Sciatic nerve (tissue), 2 donors: ENCODE data around the gene SREBF1. TPM values are rescaled to one million over a fixed set of nuclear protein-coding genes. Genes with fewer than 3 reads are reported as not detected.
A peak's percentile ranks its signal among the peaks of the same experiment; 100 is the strongest.

Experiments
- ATAC-seq: fragments of 200-7000 bp; cut with Tn5 transposase; one replicate; pipeline ENCODE4 v1.9.1; 2020; ENCODE audit warnings: mild to moderate bottlenecking, moderate library complexity
- DNase-seq: peaks from one replicate; pipeline ENCODE4 v3.0.0-alpha.2; 2020; ENCODE audit warnings: low spot score
- intact Hi-C: fragments of 100-400 bp; cut with DNase I; formaldehyde crosslinking; loops from one replicate; pipeline ENCODE4 v1.14.2; 2022
- total RNA-seq: library from RNA; stranded (reverse); fragmentation: NEBNext Ultra II Directional; extraction: Animal tissue kit (Norgen Biotek cat#: 25700); gene quantifications from one replicate; pipeline ENCODE4 v1.2.1, GENCODE V29; 2021
- donor health status: DM: no; HTN: no; CAD: no.
- donor health status: DM: no; HTN: no; CAD: no.

Gene SREBF1
- total RNA-seq, 1 donor from 2014 or later = 257 TPM

- no peak for ATAC-seq
- intact Hi-C loops = no loop called here
- no peak for DNase-seq
Observed at GRCh38 chr17:17831208-17832031, 5.4 kb downstream of the SREBF1 start.

GRCh38 chr17:17830740-17831207 lies 6.0 kb downstream of the SREBF1 start:
- no peak for DNase-seq
- ATAC-seq = no peak
- intact Hi-C loops = no loop called here

- ATAC-seq = no peak
- no peak for DNase-seq
- intact Hi-C loops = no loop called here
Observed at GRCh38 chr17:17830269-17830567, 6.6 kb downstream of the SREBF1 start.

- no peak for ATAC-seq
- intact Hi-C loops = no loop called here
Observed at GRCh38 chr17:17827826-17828621, 8.8 kb downstream of the SREBF1 start.

GRCh38 chr17:17826942-17827785 lies 9.6 kb downstream of the SREBF1 start:
- ATAC-seq (no peak), DNase-seq (no peak)
- intact Hi-C loops = no loop called here

More at GRCh38 chr17:17827826-17828621, 8.8 kb downstream of the SREBF1 start:
- DNase-seq = no peak

- intact Hi-C loops = no loop called here
- DNase-seq (no peak), ATAC-seq (no peak)
Observed at GRCh38 chr17:17826342-17826713, 10.5 kb downstream of the SREBF1 start.

- ATAC-seq (peak; percentile 26), DNase-seq (no peak)
- intact Hi-C loops = no loop called here
Observed at GRCh38 chr17:17824783-17825614, 11.8 kb downstream of the SREBF1 start.

GRCh38 chr17:17824119-17824782 lies 12.5 kb downstream of the SREBF1 start:
- DNase-seq (no peak), ATAC-seq (peak; percentile 14)
- intact Hi-C loops = no loop called here

GRCh38 chr17:17823433-17824118 lies 13.2 kb downstream of the SREBF1 start:
- peak; percentile 92 for DNase-seq
- intact Hi-C loops = no loop called here
- peak; percentile 86 for ATAC-seq

- DNase-seq (no peak), ATAC-seq (no peak)
- intact Hi-C loops = no loop called here
Observed at GRCh38 chr17:17822616-17823015, 14.2 kb downstream of the SREBF1 start.

GRCh38 chr17:17822189-17822588 lies 14.6 kb downstream of the SREBF1 start:
- DNase-seq (peak; percentile 86), ATAC-seq (peak; percentile 58)
- intact Hi-C loops = no loop called here

- intact Hi-C loops = no loop called here
- ATAC-seq (no peak), DNase-seq (no peak)
Observed at GRCh38 chr17:17820463-17821158, 16.2 kb downstream of the SREBF1 start.

GRCh38 chr17:17820046-17820445 lies 16.7 kb downstream of the SREBF1 start:
- intact Hi-C loops = no loop called here
- no peak for ATAC-seq
- DNase-seq = no peak

GRCh38 chr17:17819561-17819995 lies 17.2 kb downstream of the SREBF1 start:
- intact Hi-C loops = no loop called here
- DNase-seq (no peak), ATAC-seq (no peak)

GRCh38 chr17:17819111-17819510 lies 17.7 kb downstream of the SREBF1 start:
- ATAC-seq (no peak), DNase-seq (no peak)
- intact Hi-C loops = no loop called here

GRCh38 chr17:17818088-17818526 lies 18.7 kb downstream of the SREBF1 start:
- intact Hi-C loops = no loop called here
- no peak for DNase-seq
- peak; percentile 20 for ATAC-seq

GRCh38 chr17:17817552-17817947 lies 19.2 kb downstream of the SREBF1 start:
- no peak for ATAC-seq
- no peak for DNase-seq
- intact Hi-C loops = loop anchor here (2.0 kb wide), 1 partner anchor 39 kb away; no protein-coding TSS in a partner anchor
